ENCODE measurements around the gene SYNPO.

The SYNPO gene

GRCh38 chr5:150596313-150596712 is 44.1 kb upstream of the SYNPO start:
- DNase-seq (ENCODE audit: extremely low read depth, insufficient read length), result no peak
- Histone ChIP-seq H3K27me3 (replicated peaks; ENCODE audit: control insufficient read depth, insufficient read depth, low read length) (no peaks in the 10 kb centered on the region; the same call in 1 of the 2 replicates), H3K4me3 (replicated peaks; ENCODE audit: low read depth, low read length) (no peak overlapping the region), H3K36me3 (ENCODE audit: control insufficient read depth, insufficient read depth, low read length) (no peaks in the 10 kb centered on the region)
- no peak for TF ChIP-seq CTCF (IDR thresholded peaks at IDR 0.05; ENCODE audit: insufficient read depth, low read length, poor library complexity, severe bottlenecking)

- Histone ChIP-seq H3K4me3 (replicated peaks; ENCODE audit: low read depth, low read length) (no peak overlapping the region), H3K27me3 (replicated peaks; ENCODE audit: control insufficient read depth, insufficient read depth, low read length) (no peaks in the 10 kb centered on the region; the same call in 1 of the 2 replicates), H3K36me3 (ENCODE audit: control insufficient read depth, insufficient read depth, low read length) (no peaks in the 10 kb centered on the region)
- TF ChIP-seq CTCF (IDR thresholded peaks at IDR 0.05; ENCODE audit: insufficient read depth, low read length, poor library complexity, severe bottlenecking), result no peak
- DNase-seq (ENCODE audit: extremely low read depth, insufficient read length), result no peak
These were observed 43.6 kb upstream of the SYNPO start for GRCh38 chr5:150596826-150597225.

GRCh38 chr5:150598006-150598405 is 42.5 kb upstream of the SYNPO start:
- Histone ChIP-seq H3K4me3 (replicated peaks; ENCODE audit: low read depth, low read length) (no peak overlapping the region), H3K27me3 (replicated peaks; ENCODE audit: control insufficient read depth, insufficient read depth, low read length) (no peaks in the 10 kb centered on the region), H3K36me3 (ENCODE audit: control insufficient read depth, insufficient read depth, low read length) (no peaks in the 10 kb centered on the region)
- DNase-seq (ENCODE audit: extremely low read depth, insufficient read length), result no peak
- TF ChIP-seq CTCF (IDR thresholded peaks at IDR 0.05; ENCODE audit: insufficient read depth, low read length, poor library complexity, severe bottlenecking), result no peak

GRCh38 chr5:150598821-150599273 is 41.6 kb upstream of the SYNPO start:
- Histone ChIP-seq H3K36me3 (ENCODE audit: control insufficient read depth, insufficient read depth, low read length) (no peaks in the 10 kb centered on the region), H3K4me3 (replicated peaks; ENCODE audit: low read depth, low read length) (no peak overlapping the region), H3K27me3 (replicated peaks; ENCODE audit: control insufficient read depth, insufficient read depth, low read length) (no peaks in the 10 kb centered on the region)
- TF ChIP-seq CTCF (IDR thresholded peaks at IDR 0.05; ENCODE audit: insufficient read depth, low read length, poor library complexity, severe bottlenecking), result no peak
- DNase-seq (ENCODE audit: extremely low read depth, insufficient read length), result no peak

GRCh38 chr5:150599281-150599680 is 41.2 kb upstream of the SYNPO start:
- no peak for DNase-seq (ENCODE audit: extremely low read depth, insufficient read length)
- Histone ChIP-seq H3K4me3 (replicated peaks; ENCODE audit: low read depth, low read length) (no peak overlapping the region), H3K36me3 (ENCODE audit: control insufficient read depth, insufficient read depth, low read length) (no peaks in the 10 kb centered on the region), H3K27me3 (replicated peaks; ENCODE audit: control insufficient read depth, insufficient read depth, low read length) (no peaks in the 10 kb centered on the region)
- TF ChIP-seq CTCF (IDR thresholded peaks at IDR 0.05; ENCODE audit: insufficient read depth, low read length, poor library complexity, severe bottlenecking), result no peak

- no peaks in the 10 kb centered on the region for H3K36me3 ChIP-seq (ENCODE audit: control insufficient read depth, insufficient read depth, low read length)
- H3K4me3 ChIP-seq (replicated peaks; ENCODE audit: low read depth, low read length), result no peak overlapping the region
- no peak for TF ChIP-seq CTCF (IDR thresholded peaks at IDR 0.05; ENCODE audit: insufficient read depth, low read length, poor library complexity, severe bottlenecking)
- no peak for DNase-seq (ENCODE audit: extremely low read depth, insufficient read length)
- H3K27me3 ChIP-seq (replicated peaks; ENCODE audit: control insufficient read depth, insufficient read depth, low read length), result no peaks in the 10 kb centered on the region
These were observed 40.4 kb upstream of the SYNPO start for GRCh38 chr5:150599917-150600511.
